ENCODE results near the gene SYNGAP1.

SYNGAP1 gene

GRCh38 chr6:33424855-33425667, 5.2 kb downstream of the SYNGAP1 start:
- DNase-seq, result peak; percentile 36

- peak; percentile 86 for DNase-seq
Measured at GRCh38 chr6:33425668-33426577, 6.1 kb downstream of the SYNGAP1 start.

DNA sequence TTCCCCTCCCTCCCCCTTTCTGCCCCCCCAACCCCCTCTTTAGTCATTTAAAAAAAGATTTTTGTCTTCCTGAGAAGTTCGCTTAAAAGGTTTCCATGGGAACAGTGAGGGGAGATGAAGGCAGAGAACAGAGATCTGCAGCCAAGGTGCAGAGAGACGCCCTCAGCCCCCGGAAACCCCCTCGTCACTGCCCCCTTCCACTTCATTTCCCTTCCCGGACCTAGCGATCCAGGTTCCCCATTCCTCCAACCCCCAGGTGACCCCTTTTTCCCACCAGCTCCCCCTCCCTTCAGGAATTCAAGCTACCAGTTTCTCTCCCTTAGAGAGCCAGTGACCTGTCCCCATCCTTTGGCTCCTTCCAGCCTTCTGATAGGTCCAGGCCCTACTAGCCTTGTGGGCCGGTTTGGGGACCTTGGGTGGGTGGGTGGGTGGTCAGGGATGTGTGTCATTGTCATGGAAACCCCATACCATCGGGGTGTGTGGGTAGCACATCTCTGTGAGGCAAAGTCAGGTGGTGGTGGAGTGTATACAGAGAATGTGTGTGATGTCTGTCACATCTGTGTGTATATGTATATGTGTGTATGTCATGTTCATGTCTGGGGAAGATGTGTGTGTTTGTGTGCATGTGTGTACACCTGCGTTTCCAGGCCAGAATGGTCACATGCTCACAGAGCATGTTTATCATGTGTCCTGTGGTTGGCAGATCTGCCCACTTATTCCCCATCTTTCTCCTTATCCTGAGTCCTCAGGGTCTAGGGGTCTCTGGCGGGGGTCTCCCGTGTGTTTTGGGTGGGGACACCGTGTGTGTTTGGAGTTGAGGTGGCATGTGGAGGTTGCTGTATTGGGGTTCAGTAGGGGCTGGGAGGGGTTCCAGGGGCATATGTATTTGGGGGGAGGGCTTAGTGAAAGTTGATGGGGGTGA, 7.0 kb downstream of the SYNGAP1 start:
- peak; percentile 41 for DNase-seq

DNA sequence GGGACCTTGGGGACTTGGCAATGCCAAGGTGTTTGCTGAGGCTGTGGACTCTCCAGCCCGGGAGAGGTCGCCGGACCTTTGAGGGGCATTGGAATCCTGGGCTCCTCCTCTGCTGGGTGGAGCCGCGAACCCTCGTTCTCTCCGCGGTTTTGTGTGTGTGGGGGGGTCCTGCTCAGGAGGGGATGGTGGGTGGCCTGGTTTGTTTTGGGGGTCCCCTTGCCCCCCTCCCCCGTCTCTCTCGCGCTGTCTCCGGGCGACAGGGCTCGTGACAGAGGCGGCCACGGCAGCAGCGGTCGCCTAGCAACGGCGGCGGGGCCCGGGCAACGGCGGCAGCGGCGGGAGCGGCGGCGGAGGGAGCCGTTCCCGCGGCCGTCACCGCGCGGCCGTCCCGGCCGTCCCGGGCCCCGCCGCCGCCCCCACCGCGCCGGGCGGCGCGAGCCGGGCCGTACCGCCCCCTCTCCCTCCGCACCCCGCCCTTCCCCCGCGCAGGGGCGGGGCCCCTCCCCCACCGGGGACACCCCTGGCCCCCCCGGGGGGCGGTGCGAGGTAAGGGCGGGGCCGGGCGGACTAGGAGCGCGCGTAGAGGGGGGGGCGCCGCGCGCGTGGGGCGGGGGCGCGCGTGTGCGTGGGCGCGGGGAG, 7.8 kb downstream of the SYNGAP1 start:
- DNase-seq, result peak; percentile 59

DNA sequence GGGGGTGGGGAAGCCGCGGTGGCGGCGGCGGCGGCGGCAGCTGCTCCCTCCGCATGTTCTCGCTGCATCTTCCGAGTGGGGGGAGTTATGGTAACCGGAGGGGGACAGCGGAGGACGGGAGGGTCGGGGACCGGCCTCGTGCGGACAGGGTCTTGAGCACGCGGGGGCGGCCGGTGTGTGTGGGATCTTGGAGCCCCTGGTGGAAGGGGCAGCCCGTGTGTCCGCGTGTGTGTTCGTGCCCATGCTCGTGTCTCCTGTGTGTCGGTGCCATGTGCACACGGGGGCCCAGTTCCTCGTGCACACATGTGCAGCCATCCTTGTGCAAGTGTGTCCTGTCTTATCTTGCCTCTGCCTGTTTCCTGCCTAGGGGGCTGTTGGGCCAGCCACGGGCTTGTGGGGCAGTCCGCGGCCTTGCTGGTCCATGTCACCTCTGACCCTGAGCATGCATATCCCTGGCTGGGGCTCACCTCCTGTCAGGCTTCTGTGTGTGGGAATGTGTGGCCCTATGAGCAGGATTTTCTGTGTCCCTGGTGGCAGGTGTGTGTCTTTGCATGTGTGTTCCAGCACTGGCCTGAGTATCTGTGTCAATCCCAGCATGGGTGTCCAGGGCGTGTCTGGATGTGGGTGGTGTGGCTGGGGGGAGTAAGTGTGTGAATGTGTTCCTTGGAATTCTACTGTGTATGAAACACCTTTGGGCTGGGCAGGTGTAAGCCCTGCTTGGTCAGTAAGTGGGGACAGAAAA, 8.5 kb downstream of the SYNGAP1 start:
- DNase-seq, result peak; percentile 82

GRCh38 chr6:33428966-33429749, 9.3 kb downstream of the SYNGAP1 start:
- DNase-seq, result no peak

DNA sequence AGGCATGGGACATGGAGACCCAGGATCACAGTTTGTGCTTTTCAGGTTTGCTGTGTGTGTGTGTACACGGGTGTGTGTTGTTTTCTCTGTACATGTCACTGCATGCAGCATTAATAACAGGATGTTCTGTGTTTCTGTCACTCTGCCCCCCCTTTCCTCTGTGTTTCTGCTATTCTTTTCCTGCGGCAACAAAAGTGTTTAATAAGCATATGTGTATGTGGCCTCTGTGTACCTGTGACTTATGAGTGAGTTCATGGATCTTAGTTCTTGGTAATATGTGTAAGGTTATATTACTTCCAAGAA, 9.8 kb downstream of the SYNGAP1 start:
- no peak for DNase-seq

- no peak for DNase-seq
Measured at GRCh38 chr6:33430334-33430733, 10.5 kb downstream of the SYNGAP1 start.

DNA sequence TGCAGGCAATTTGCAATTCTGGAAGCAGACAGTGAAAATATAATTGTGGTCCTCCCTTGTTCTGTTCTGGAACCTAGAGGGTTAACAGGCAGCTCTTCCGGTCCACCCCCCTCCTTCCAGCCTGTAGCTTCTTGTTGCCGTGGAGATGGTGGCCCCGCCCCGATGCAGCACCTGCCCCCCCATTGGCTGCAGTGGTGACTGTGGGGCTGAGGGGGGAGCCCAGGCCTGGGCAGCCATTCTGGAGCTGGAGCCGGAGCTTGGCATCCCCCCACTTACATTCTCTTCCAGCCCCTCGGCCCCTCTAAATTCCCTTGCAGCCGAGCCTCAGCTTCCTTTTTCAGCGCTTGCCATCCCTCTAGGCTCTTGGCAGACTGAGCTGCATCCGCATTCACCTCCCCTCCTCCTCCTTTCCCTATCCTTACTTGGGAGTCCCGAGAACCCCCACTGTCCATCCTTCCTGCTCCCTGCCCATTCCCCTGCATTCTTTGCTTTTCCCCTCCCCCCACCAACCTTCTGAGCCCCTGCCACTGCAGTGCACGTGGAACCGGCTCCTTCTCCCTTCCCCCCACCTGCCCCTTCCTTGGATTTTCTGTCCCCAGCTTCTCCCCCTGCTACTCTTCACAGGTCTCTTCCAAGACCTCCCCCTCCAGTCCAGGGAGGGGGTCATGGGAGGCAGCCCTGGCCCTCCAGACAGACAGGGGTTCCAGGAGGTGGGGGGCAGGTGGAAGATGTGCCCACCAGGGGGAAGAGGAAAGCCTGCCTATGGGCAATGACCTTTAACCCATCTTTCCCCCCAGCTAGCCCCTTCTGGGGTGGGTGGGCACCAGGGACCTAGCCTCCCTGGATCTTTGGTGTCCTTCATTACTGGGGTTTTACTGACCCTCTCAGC, 11.4 kb downstream of the SYNGAP1 start:
- DNase-seq, result peak; percentile 84

DNA sequence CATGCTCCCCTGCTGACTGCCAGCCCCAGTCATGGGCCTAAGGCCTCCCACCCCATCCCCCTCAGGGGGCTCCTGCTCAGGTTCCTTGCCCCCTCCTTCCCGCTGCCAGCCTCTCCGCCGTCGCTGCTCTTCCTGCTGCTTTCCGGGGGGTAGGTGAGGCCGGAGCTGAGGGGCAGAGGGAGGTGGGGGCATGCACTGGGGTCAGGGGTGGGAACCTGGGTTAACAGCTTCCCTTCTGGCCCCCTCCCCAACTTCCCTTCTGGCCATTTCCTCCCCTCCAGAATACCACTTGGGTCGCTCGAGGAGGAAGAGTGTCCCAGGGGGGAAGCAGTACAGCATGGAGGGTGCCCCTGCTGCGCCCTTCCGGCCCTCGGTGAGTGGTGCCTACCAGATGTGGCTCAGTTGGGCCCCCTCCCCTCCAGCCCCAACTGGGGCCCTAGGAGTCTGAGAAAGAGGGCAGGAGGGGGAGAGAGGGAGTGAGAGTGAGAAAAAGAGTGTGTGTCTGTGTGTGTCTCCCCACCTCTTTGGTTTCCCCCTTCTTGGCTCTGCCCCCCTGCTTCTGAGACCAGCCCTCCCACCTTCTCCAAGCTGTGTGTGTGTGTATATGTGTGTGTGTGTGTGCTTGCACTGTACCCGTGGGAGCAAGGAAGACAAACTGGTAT, 12.1 kb downstream of the SYNGAP1 start:
- DNase-seq, result no peak

- no peak for DNase-seq
Measured at GRCh38 chr6:33432546-33432945, 12.7 kb downstream of the SYNGAP1 start.

DNA sequence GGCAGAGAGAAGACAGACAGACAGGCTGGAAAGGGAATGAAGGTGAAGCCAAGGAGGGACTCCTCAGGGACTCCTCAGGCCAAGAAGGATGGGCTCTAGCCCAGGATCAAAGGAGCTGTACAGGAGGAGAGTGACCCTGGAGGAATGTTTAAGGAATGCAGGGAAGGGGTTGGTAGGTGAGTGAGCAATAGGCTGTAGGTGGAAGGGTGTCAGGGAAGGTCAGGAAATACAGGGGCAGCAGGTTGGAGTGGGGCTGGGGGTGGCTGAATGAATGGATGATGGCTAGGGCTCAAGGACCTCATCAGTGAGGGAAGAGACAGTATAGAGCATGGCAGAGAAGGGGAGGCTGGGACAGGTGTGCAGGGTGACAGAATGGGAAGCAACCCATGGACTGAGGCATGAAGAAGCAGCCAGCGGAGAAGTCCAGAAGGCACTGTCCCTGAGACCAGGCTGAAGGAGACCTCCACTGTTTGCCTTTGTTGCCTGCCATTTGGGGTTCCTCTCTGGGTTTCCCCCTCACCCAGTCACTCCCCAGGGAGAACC, 13.2 kb downstream of the SYNGAP1 start:
- no peak for DNase-seq

- no peak for DNase-seq
Measured at GRCh38 chr6:33433544-33434191, 13.8 kb downstream of the SYNGAP1 start.

GRCh38 chr6:33434961-33435360, 15.1 kb downstream of the SYNGAP1 start:
- DNase-seq, result no peak

DNA sequence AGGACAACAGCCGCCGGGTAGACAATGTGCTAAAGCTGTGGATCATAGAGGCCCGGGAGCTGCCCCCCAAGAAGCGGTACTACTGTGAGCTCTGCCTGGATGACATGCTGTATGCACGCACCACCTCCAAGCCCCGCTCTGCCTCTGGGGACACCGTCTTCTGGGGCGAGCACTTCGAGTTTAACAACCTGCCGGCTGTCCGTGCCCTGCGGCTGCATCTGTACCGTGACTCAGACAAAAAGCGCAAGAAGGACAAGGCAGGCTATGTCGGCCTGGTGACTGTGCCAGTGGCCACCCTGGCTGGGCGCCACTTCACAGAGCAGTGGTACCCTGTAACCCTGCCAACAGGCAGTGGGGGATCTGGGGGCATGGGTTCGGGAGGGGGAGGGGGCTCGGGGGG, 17.8 kb downstream of the SYNGAP1 start:
- no peak for DNase-seq

GRCh38 chr6:33438978-33439594, 19.2 kb downstream of the SYNGAP1 start:
- no peak for DNase-seq

DNA sequence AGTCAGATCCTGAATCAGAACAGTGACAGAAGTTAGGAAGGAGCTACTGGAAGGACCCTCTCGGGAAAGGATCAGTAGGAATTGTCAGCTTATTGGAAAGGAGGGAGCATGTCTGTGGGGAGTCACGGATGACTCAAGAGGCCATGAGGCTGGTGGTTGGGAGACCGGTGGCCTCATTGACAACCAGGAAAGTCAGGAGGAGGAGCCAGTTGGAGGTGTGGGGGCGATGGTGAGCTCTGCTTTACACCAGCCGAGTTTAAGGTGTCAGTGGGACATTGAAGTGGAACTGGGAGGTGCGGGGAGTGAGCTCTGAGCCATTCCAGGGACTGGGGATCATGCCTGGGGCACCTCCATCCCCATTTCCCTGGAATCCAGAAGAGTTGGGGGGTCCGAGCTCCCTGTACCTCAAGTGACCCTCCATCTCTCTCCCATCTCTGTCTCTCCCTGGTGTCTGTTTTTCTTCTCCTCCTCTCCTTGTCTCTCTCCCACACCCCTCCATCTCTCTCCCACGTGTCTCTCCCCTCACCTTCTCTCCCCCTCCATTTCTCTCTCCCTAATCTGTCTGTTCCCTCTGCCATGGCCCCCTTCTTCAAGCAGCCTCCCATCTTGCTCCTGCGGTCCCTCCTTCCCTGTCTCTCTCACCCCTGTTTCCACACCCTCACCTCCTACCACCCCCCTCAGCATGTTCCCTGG, 20.2 kb downstream of the SYNGAP1 start:
- DNase-seq, result no peak
